Measurements from ENCODE around the gene PLSCR1. TPM values are rescaled to one million over a fixed set of nuclear protein-coding genes. Genes with fewer than 3 reads are reported as not detected.

PLSCR1 gene
- total and polyA plus RNA-seq, 4 donors = 23.5 to 47.8 (median 36.8) TPM

DNA sequence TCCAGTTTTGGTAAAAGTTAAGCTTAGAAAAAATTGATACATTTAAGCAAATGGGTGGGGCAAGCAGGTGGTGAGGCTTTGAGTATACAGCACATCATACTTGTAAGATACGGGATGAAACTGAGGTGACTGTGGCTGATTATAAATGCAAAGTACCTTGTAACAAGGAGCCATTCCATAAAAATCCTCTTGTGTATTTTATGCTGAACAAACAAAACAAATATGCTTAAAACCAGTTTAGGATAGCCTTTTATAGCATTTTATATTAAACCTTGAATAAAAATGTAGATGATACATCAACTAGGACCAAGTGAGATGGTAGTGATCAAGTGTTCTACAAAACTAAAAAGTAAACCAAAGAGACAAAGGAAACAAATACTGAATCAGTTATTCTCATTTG lies 3.4 kb downstream of the PLSCR1 start:
- no peak overlapping the region for H3K27ac ChIP-seq (ENCODE audit: low read depth, low read length)
- no peaks in the 10 kb centered on the region for H3K27me3 ChIP-seq (ENCODE audit: control insufficient read depth, insufficient read depth, low read length)
- H3K9me3 ChIP-seq (ENCODE audit: control insufficient read depth, insufficient read depth, low read length) = no peaks in the 10 kb centered on the region
- H3K36me3 ChIP-seq (ENCODE audit: control insufficient read depth, insufficient read depth, low read length) = no peaks in the 10 kb centered on the region
- DNase-seq (ENCODE audit: low read depth in 4 of 6, low spot score in 6 of 6) = no peak
- H3K4me1 ChIP-seq (ENCODE audit: control insufficient read depth, insufficient read depth, low read length) = peaks cover 6% of the 10 kb centered on the region
- WGBS (ENCODE audit: insufficient coverage) = no CpG with 5 or more reads among the region's 1 CpG
- no peak overlapping the region for H3K4me3 ChIP-seq (ENCODE audit: low read depth, low read length)

DNA sequence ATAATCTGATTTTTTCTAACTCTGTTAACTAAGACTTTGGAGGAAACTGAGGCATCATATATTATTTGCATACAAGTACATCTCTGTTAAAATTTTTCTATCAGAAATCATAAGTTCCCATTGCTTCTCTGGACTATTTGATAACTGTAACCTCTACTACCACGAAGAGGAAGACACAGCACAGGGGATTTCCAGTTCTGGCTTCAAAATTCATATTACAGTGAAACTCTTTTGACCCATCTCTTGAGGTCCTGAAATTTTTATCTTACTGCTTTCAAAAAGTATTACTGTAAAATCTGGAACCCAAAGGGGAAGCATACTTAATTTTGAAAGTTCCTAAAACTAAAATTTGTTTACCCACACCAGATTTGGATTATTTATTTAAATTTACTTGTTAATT lies 4.2 kb downstream of the PLSCR1 start:
- Histone ChIP-seq H3K27me3 (ENCODE audit: control insufficient read depth, insufficient read depth, low read length) (no peaks in the 10 kb centered on the region), H3K9me3 (ENCODE audit: control insufficient read depth, insufficient read depth, low read length) (no peaks in the 10 kb centered on the region), H3K4me1 (ENCODE audit: control insufficient read depth, insufficient read depth, low read length) (peaks cover 6% of the 10 kb centered on the region), H3K27ac (ENCODE audit: low read depth, low read length) (no peak overlapping the region), H3K36me3 (ENCODE audit: control insufficient read depth, insufficient read depth, low read length) (no peaks in the 10 kb centered on the region), H3K4me3 (ENCODE audit: low read depth, low read length) (no peak overlapping the region)
- 100% methylated on average over 1 of the region's 1 CpG for WGBS (ENCODE audit: insufficient coverage)
- no peak for DNase-seq (ENCODE audit: low read depth in 4 of 6, low spot score in 6 of 6)

DNA sequence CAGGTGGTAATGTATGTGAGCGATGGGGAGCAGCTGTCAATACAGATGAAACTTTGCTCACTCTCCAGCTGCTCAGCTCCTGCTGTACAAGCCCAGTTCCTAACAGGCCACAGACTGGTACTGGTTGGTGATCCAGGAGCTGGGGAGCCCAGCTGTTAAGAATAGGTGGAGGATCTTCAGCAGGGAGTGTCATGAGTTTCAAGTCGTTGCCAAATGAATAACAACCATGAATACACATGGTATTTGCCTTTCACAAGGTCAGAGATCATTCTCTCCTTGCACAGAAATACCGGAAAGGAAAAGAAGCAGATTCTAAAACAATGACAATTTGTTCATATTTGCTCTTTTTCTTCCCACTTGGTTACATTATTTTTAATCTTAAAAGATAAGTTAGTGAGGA lies 5.1 kb downstream of the PLSCR1 start:
- H3K27ac ChIP-seq (ENCODE audit: low read depth, low read length) = no peak overlapping the region
- no peaks in the 10 kb centered on the region for H3K27me3 ChIP-seq (ENCODE audit: control insufficient read depth, insufficient read depth, low read length)
- peaks cover 6% of the 10 kb centered on the region for H3K4me1 ChIP-seq (ENCODE audit: control insufficient read depth, insufficient read depth, low read length)
- H3K4me3 ChIP-seq (ENCODE audit: low read depth, low read length) = no peak overlapping the region
- no peaks in the 10 kb centered on the region for H3K9me3 ChIP-seq (ENCODE audit: control insufficient read depth, insufficient read depth, low read length)
- DNase-seq (ENCODE audit: low read depth in 4 of 6, low spot score in 6 of 6) = no peak
- H3K36me3 ChIP-seq (ENCODE audit: control insufficient read depth, insufficient read depth, low read length) = no peaks in the 10 kb centered on the region
- no CpG with 5 or more reads among the region's 3 CpGs for WGBS (ENCODE audit: insufficient coverage)

DNA sequence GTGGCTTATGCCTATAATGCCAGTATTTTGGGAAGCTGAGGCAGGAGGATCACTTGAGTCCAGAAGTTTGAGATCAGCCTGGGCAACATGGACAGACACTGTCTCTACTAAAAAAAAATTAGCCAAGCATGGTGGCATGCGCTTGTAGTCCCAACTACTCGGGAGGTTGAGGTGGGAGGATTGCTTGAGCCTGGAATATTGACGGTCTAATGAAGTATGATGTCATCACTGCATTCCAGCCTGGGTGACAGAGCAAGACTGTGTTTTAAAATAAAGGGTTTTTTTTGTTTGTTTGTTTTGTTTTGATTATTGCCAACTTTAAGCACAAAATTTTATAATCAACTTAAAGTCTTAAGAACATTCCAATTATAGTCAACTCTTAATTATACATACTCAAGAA lies 6.8 kb downstream of the PLSCR1 start:
- H3K36me3 ChIP-seq (ENCODE audit: control insufficient read depth, insufficient read depth, low read length) = no peaks in the 10 kb centered on the region
- no peak overlapping the region for H3K4me3 ChIP-seq (ENCODE audit: low read depth, low read length)
- H3K9me3 ChIP-seq (ENCODE audit: control insufficient read depth, insufficient read depth, low read length) = no peaks in the 10 kb centered on the region
- no peaks in the 10 kb centered on the region for H3K27me3 ChIP-seq (ENCODE audit: control insufficient read depth, insufficient read depth, low read length)
- H3K4me1 ChIP-seq (ENCODE audit: control insufficient read depth, insufficient read depth, low read length) = no peaks in the 10 kb centered on the region
- no peak for DNase-seq (ENCODE audit: low read depth in 4 of 6, low spot score in 6 of 6)
- H3K27ac ChIP-seq (ENCODE audit: low read depth, low read length) = no peak overlapping the region
- 94% methylated on average over 2 of the region's 3 CpGs for WGBS (ENCODE audit: insufficient coverage)

DNA sequence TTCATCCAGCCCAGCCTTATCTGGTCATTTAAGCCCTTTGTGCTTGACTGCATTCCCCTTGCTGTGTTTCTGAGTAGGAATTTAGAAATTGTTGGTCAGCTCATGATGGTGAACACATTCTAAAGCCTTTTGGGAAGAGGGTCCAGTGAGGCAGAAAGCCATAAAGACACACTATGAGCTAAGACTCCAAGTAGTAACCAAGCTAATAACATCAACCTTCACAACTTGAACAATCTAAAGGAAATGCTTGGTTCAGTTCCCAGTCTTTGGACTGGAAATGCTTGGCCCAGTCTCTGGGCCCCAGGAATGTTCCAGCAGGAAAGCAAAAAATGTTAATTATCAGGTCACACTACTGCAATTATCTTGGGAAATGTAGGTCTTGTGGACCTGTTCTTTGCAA lies 7.7 kb downstream of the PLSCR1 start:
- H3K27me3 ChIP-seq (ENCODE audit: control insufficient read depth, insufficient read depth, low read length) = no peaks in the 10 kb centered on the region
- H3K27ac ChIP-seq (ENCODE audit: low read depth, low read length) = no peak overlapping the region
- H3K9me3 ChIP-seq (ENCODE audit: control insufficient read depth, insufficient read depth, low read length) = no peaks in the 10 kb centered on the region
- peak in 1 of 6 donors; percentile 62 for DNase-seq (ENCODE audit: low read depth in 4 of 6, low spot score in 6 of 6)
- H3K4me3 ChIP-seq (ENCODE audit: low read depth, low read length) = no peak overlapping the region
- H3K36me3 ChIP-seq (ENCODE audit: control insufficient read depth, insufficient read depth, low read length) = no peaks in the 10 kb centered on the region
- H3K4me1 ChIP-seq (ENCODE audit: control insufficient read depth, insufficient read depth, low read length) = no peaks in the 10 kb centered on the region

DNA sequence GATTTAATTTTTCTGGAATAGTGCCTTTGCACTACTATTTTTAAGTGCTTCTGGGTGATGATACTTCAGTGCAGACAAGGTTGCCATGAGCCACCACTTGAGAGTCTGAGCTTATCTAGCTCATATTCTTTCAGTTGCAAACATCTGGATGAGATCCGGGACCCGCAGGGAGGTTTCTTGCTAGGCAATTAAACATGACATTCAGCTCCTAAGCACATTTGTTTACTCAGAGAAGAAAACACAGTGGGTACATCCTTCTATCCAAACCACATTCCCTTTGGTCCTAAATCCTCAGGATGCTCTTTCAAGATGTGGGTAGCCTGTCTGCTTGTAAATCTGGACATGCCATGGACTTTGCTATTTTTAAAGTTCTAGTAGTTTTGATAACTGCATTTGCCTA lies 12.0 kb downstream of the PLSCR1 start:
- no peak for DNase-seq (ENCODE audit: low read depth in 4 of 6, low spot score in 6 of 6)
- 64% methylated on average over 2 of the region's 2 CpGs for WGBS (ENCODE audit: insufficient coverage)
- no peaks in the 10 kb centered on the region for H3K9me3 ChIP-seq (ENCODE audit: control insufficient read depth, insufficient read depth, low read length)
- H3K4me1 ChIP-seq (ENCODE audit: control insufficient read depth, insufficient read depth, low read length) = no peaks in the 10 kb centered on the region
- peaks cover 3% of the 10 kb centered on the region for H3K36me3 ChIP-seq (ENCODE audit: control insufficient read depth, insufficient read depth, low read length)
- no peaks in the 10 kb centered on the region for H3K27me3 ChIP-seq (ENCODE audit: control insufficient read depth, insufficient read depth, low read length)
- H3K27ac ChIP-seq (ENCODE audit: low read depth, low read length) = no peak overlapping the region
- no peak overlapping the region for H3K4me3 ChIP-seq (ENCODE audit: low read depth, low read length)

DNA sequence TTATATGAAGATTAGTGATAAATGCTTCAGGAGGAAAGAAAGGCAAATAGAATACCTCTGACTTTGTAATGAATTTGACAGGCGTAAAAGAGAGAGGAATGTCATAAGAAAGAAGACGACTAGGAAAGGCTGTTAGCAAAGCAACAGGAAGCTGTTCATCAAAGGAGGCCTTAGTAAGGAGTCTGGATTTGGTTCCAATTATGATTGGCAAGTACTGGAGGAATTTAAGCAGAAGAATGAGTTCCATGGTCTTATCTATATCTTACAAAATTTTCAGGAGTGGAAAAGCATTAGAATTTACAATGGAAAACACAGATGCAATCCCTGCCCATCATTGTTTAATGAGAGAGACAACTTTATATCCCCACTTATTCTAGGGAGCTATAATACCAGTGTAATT lies 13.8 kb downstream of the PLSCR1 start:
- H3K27ac ChIP-seq (ENCODE audit: low read depth, low read length) = no peak overlapping the region
- 60% methylated on average over 2 of the region's 2 CpGs for WGBS (ENCODE audit: insufficient coverage)
- H3K27me3 ChIP-seq (ENCODE audit: control insufficient read depth, insufficient read depth, low read length) = no peaks in the 10 kb centered on the region
- no peaks in the 10 kb centered on the region for H3K4me1 ChIP-seq (ENCODE audit: control insufficient read depth, insufficient read depth, low read length)
- H3K36me3 ChIP-seq (ENCODE audit: control insufficient read depth, insufficient read depth, low read length) = peaks cover 6% of the 10 kb centered on the region
- DNase-seq (ENCODE audit: low read depth in 4 of 6, low spot score in 6 of 6) = no peak
- no peak overlapping the region for H3K4me3 ChIP-seq (ENCODE audit: low read depth, low read length)
- H3K9me3 ChIP-seq (ENCODE audit: control insufficient read depth, insufficient read depth, low read length) = no peaks in the 10 kb centered on the region

DNA sequence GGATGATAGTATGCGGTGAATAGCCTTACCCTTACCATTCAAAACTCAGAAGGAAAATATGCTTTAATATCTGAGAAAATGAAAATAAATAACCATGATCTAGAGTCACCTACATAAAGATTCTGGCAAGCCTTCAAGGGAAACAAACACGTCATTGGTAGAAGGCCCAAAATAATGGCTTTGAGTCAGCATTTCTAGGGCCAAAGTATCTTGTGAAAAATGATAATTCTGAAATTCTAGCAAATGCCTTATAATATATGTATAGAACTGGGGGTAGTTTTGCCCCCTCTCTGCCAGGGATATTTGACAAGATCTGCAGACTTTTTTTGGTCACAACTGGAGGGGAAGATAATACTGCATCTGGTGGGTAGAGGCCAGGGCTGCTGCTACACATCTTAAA lies 15.4 kb downstream of the PLSCR1 start:
- H3K4me1 ChIP-seq (ENCODE audit: control insufficient read depth, insufficient read depth, low read length) = no peaks in the 10 kb centered on the region
- H3K27ac ChIP-seq (ENCODE audit: low read depth, low read length) = no peak overlapping the region
- H3K36me3 ChIP-seq (ENCODE audit: control insufficient read depth, insufficient read depth, low read length) = peaks cover 6% of the 10 kb centered on the region
- H3K4me3 ChIP-seq (ENCODE audit: low read depth, low read length) = no peak overlapping the region
- H3K9me3 ChIP-seq (ENCODE audit: control insufficient read depth, insufficient read depth, low read length) = no peaks in the 10 kb centered on the region
- no CpG with 5 or more reads among the region's 2 CpGs for WGBS (ENCODE audit: insufficient coverage)
- no peaks in the 10 kb centered on the region for H3K27me3 ChIP-seq (ENCODE audit: control insufficient read depth, insufficient read depth, low read length)
- DNase-seq (ENCODE audit: low read depth in 4 of 6, low spot score in 6 of 6) = no peak

DNA sequence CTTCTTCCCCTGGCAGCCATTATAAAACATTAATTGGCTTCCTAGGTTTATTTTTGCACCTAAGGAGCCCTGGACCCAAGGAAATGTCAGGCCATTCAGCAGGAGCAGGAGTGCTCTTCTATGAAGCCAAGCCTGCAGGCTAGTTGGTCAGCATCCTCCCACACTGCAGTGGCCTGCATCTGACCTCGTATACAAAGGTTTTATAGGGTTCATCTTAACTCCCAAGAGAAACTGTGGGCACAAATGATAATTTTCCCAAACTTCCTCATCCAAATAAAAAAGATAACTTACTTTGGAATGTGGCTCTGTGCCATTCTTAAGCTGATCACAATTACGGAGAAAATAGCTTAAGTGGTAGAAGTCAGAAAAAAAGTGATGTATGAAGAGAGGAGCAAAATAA lies 19.4 kb downstream of the PLSCR1 start:
- no peak overlapping the region for H3K27ac ChIP-seq (ENCODE audit: low read depth, low read length)
- no peak overlapping the region for H3K4me3 ChIP-seq (ENCODE audit: low read depth, low read length)
- no peaks in the 10 kb centered on the region for H3K4me1 ChIP-seq (ENCODE audit: control insufficient read depth, insufficient read depth, low read length)
- H3K27me3 ChIP-seq (ENCODE audit: control insufficient read depth, insufficient read depth, low read length) = no peaks in the 10 kb centered on the region
- 100% methylated on average over 1 of the region's 2 CpGs for WGBS (ENCODE audit: insufficient coverage)
- no peak for DNase-seq (ENCODE audit: low read depth in 4 of 6, low spot score in 6 of 6)
- H3K36me3 ChIP-seq (ENCODE audit: control insufficient read depth, insufficient read depth, low read length) = peaks cover 6% of the 10 kb centered on the region
- no peaks in the 10 kb centered on the region for H3K9me3 ChIP-seq (ENCODE audit: control insufficient read depth, insufficient read depth, low read length)

DNA sequence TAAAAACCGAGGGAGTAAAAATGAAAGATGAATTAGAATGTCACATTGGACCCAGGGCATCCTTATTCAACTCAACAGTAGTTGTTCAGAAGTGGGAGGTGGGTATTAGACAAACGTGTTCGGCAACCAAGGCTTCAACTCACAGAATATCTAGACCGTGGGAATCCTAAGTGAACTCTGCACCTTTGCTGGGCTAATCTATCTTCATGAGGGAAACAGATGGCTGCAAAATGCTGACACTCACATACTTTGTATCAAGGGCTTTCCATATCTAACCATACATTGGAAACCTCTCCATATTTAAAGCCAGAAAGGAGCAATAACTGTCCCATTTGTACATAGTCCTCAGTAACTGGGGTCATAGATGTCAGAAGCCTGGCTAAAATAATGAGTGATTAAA lies 20.9 kb downstream of the PLSCR1 start:
- no peak overlapping the region for H3K27ac ChIP-seq (ENCODE audit: low read depth, low read length)
- WGBS (ENCODE audit: insufficient coverage) = 0% methylated on average over 1 of the region's 4 CpGs
- no peaks in the 10 kb centered on the region for H3K9me3 ChIP-seq (ENCODE audit: control insufficient read depth, insufficient read depth, low read length)
- H3K27me3 ChIP-seq (ENCODE audit: control insufficient read depth, insufficient read depth, low read length) = no peaks in the 10 kb centered on the region
- H3K36me3 ChIP-seq (ENCODE audit: control insufficient read depth, insufficient read depth, low read length) = peaks cover 4% of the 10 kb centered on the region
- no peak overlapping the region for H3K4me3 ChIP-seq (ENCODE audit: low read depth, low read length)
- H3K4me1 ChIP-seq (ENCODE audit: control insufficient read depth, insufficient read depth, low read length) = no peaks in the 10 kb centered on the region
- DNase-seq (ENCODE audit: low read depth in 4 of 6, low spot score in 6 of 6) = no peak
